GM12872 (cell line): Measurements from ENCODE around the gene KDM2A.

Experiments used
- TF ChIP-seq, protein P1 (sequence below): IDR thresholded peaks from 3 replicates; pipeline ENCODE4 v1.5.1; 2011; ENCODE audit warnings: low read depth, mild to moderate bottlenecking, low read length, moderate library complexity; ENCODE audit not compliant: insufficient read depth

The KDM2A gene

GRCh38 chr11:67105964-67106363 is 13.1 kb upstream of the KDM2A start:
- TF ChIP-seq, protein P1, sequence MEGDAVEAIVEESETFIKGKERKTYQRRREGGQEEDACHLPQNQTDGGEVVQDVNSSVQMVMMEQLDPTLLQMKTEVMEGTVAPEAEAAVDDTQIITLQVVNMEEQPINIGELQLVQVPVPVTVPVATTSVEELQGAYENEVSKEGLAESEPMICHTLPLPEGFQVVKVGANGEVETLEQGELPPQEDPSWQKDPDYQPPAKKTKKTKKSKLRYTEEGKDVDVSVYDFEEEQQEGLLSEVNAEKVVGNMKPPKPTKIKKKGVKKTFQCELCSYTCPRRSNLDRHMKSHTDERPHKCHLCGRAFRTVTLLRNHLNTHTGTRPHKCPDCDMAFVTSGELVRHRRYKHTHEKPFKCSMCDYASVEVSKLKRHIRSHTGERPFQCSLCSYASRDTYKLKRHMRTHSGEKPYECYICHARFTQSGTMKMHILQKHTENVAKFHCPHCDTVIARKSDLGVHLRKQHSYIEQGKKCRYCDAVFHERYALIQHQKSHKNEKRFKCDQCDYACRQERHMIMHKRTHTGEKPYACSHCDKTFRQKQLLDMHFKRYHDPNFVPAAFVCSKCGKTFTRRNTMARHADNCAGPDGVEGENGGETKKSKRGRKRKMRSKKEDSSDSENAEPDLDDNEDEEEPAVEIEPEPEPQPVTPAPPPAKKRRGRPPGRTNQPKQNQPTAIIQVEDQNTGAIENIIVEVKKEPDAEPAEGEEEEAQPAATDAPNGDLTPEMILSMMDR, result no peak

GRCh38 chr11:67111261-67111660 is 7.8 kb upstream of the KDM2A start:
- TF ChIP-seq, protein P1, result no peak

DNA sequence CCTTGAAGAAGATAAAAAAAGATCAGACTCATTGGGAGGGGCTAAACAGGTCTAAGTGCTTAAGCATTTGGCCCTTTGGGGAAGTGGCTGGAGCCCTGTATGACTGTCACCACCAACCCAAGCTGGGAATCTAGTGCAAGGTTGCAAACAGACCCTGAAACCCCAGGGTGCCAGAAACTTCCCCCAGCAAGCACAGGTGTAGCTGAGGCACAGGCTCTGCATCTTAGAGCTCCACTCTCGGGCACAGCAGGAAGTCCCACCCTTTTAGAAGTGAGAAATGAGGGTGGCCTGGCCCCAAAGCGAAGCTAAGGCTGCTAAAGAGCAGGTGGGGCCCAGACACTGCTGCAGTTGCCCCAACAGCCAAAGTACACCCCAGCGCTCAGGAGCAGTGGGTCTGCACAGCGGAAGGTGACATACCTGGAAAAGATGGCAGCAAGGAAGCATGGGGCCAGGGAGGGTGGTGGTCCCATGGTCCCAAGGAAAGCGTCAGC is 5.8 kb upstream of the KDM2A start:
- TF ChIP-seq, protein P1, result no peak

GRCh38 chr11:67114275-67114896 is 4.7 kb upstream of the KDM2A start:
- TF ChIP-seq, protein P1, result no peak

DNA sequence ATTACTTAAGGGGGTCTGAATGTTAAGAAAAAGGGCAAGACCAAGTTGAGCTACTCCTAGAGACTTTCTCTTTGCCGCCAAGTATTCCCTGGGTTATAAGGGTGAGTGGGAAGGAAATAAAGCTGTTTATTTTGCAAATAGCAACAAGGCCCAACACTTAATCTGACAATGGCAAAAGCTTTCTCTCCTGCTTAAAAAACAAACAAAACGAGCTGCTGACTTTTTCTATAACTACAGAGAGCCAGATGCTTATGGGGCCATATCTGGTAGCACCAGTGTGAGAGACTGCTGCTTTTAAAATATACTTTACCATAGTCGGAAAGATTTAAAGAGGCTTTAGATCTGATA is 2.3 kb upstream of the KDM2A start:
- TF ChIP-seq, protein P1, result no peak

GRCh38 chr11:67117176-67117575 is 1.9 kb upstream of the KDM2A start:
- TF ChIP-seq, protein P1, result no peak

DNA sequence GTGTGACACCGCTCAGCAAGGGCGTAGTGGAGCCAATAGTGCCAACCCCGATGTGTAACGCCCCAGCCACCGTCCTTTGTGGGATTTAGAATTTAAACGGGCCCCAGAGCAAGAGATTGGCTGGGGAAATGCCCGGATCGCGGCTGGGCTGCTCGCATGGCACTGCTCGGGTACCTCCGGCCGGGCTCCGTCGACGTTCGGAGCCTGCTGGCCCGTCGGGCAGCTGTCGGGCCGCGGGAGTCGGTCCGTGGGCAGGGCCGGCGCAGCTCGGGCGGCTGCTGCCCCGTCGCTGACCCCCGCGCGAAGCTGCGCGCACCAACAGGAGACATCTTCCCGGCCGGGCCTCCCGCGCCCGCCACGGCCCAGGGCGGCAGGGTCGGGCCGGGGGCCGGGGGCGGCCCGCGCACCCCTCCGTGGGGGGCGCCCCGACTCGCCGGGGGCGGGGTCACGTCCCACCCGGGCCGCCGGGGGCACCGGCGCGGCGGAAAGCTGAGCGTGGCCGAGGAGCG is 1.3 kb upstream of the KDM2A start:
- TF ChIP-seq, protein P1, result no peak
